RCC 7860 (cell line): ENCODE results near the gene PLEKHM2.
"Not testable (repeated sequence)": the region's sequence is repeated elsewhere in the genome, so short reads cannot be mapped to it uniquely, and the experiment has no call there.

Source experiments
- DNase-seq: peaks from one replicate; pipeline ENCODE4 v3.0.0-alpha.2; 2015; ENCODE audit warnings: low spot score
- FAIRE-seq: peaks from 2 replicates; lab custom pipeline; 2012; peaks lifted over from hg19 to GRCh38; lab: Jason Lieb, UNC

PLEKHM2 gene, protein sequence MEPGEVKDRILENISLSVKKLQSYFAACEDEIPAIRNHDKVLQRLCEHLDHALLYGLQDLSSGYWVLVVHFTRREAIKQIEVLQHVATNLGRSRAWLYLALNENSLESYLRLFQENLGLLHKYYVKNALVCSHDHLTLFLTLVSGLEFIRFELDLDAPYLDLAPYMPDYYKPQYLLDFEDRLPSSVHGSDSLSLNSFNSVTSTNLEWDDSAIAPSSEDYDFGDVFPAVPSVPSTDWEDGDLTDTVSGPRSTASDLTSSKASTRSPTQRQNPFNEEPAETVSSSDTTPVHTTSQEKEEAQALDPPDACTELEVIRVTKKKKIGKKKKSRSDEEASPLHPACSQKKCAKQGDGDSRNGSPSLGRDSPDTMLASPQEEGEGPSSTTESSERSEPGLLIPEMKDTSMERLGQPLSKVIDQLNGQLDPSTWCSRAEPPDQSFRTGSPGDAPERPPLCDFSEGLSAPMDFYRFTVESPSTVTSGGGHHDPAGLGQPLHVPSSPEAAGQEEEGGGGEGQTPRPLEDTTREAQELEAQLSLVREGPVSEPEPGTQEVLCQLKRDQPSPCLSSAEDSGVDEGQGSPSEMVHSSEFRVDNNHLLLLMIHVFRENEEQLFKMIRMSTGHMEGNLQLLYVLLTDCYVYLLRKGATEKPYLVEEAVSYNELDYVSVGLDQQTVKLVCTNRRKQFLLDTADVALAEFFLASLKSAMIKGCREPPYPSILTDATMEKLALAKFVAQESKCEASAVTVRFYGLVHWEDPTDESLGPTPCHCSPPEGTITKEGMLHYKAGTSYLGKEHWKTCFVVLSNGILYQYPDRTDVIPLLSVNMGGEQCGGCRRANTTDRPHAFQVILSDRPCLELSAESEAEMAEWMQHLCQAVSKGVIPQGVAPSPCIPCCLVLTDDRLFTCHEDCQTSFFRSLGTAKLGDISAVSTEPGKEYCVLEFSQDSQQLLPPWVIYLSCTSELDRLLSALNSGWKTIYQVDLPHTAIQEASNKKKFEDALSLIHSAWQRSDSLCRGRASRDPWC

DNA sequence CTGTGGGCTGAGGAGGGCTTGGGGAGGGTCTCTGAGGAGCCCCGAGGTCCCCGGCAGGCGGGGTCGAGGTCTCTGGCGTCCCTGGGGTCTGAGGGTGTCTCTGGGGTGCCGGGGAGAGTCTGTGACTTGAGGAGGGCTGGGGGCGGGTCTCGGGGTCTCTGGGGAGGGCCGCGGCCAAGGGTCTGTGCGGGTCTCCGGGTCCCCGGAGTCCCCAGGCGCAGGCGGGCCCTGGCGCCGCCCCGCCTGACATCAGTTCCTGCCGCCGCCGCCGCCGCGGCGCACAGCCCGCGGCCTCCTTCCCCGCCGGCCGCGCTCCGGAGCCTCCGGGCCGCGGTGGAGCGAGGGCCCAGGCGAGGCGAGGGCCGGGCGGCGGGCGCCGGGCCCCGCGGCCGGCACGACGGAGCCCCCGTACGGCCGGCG is at the start of gene PLEKHM2:
TSS of gene PLEKHM2 (plus strand) at position 279 of the 420 bp plus-strand sequence. CDS start 239 bp downstream, outside the sequence.
- DNase-seq (no peak), FAIRE-seq (no peak)

DNA sequence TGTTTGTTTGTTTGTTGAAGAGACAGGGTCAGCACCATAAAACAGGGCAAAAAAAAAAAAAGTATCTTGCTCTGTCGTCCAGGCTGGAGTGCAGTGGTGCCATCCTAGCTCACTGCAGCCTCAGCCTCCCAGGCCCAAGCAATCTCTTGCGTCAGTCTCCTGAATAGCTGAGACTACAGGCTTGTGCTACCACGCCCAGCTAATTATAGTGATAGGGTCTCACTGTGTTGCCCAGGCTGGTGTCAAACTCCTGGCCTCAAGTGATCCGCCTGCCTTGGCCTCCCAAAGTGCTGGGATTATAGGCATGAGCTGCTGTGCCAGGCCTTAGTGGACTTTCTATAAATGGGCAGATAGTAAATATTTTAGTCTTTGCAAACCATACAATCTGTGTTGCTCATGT is 47.7 kb upstream of the PLEKHM2 start:
- no peak for DNase-seq
- FAIRE-seq, result no peak

DNA sequence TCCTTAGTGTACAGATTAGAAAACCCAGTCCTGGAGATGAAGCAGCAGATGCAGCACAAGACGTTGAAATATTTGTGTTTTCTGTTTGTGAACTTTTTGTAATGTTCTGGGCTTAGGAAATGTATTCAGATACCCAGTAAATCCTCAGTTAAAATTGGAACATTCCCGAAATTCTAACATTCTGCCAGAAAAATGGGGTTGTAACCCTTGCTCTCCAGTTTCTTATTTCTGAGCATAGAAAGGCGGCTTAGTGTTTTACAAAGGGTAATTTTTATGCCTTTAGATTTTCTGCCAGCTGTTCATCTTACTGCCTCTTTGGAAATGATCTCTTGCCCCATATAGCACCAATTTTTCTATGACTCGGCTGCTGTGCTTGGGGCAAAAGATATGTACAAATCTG is 46.3 kb upstream of the PLEKHM2 start:
- no peak for FAIRE-seq
- DNase-seq, result no peak

DNA sequence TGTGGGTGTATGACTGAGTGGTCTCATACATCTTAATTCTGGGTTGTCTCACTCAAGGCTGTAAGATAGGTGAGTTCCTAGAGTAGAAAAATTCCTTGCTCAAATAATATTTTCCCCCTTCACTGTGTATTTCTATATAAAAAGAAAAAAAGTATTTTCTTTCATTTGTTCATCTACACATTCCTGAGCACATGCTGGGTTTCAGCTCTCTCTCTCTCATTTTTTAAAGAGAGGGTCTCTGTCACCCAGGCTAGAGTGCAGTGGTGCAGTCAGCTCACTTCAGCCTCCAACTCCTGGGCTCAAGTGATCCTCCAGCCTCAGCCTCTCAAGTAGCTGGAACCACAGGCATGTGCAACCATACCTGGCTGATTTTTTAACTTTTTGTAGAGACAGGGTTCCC is 44.9 kb upstream of the PLEKHM2 start:
- FAIRE-seq (no peak), DNase-seq (no peak)

DNA sequence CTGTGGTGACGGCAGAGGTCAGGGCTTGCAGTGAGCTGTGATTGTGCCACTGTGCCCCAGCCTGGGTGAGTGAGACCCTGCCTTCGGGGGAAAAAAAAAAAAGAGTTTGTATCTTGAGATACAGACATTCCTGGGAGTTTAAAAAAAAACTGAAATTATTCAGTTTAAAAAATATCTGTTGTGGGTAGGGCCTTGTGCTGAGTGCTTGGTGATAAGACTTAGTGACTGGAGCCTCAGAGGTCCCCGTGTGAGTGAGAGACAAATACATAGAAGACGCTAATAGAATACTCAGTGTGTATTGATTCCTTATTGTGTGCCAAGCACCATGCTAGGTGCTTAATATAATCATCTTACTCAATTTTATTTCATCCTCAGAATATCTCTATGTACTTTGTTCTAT is 44.2 kb upstream of the PLEKHM2 start:
- FAIRE-seq (no peak), DNase-seq (no peak)

DNA sequence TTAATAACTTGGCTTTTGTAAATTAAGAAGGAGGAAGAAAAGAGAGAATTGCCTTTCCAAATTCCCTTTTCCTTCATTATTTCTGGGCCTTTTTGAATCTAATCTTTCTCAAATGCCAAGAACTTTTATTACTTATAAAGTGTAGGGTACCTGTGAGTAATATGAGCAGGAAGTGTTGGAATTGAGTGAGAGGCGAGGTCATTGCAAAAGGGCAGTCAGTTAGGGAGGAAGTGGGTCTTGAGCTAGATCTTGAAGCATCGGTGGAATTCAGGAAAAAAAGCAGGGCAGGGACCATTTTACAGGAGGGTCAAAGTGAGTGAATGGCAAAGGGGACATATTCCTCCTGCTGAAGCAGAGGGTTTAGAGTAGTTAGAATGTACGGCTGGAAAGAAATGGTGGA is 43.5 kb upstream of the PLEKHM2 start:
- FAIRE-seq (no peak), DNase-seq (no peak)

DNA sequence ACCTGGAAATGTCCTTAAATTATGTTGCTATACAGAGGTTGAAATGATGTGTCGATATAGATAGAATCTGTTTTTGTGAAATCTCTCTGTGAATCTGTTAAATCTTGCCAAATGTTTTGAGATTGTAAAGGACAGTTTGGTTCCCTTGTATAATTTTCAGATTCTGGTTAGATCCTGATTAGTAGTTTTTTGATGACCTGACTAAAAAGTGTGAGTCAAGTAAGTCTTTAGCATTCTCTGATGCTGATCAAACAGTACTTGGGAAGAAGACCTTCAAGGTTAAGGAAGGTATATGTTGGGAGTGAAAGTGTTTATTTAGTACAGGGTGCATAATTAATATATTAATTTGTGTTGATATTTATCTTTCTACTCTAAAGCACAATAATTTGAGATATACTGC is 34.2 kb upstream of the PLEKHM2 start:
- DNase-seq (no peak), FAIRE-seq (no peak)

DNA sequence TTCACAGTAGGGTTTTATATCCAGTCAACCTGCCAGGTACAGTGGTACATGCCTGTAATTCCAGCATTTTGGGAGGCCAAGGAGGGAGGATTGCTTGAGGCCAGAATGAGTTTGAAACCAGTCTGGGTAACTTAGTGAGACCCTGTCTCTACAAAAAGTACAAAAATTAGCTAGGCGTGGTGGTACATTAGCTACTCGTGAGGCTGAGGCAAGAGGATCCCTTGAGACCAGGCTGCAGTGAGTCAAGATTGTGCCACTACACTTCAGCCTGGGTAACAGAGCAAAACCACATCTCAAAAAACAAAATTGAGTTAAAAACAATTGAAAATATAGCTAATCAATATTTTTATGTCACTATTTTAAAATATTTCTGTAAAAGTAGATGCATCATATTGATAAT is 33.7 kb upstream of the PLEKHM2 start:
- no peak for DNase-seq
- no peak for FAIRE-seq

DNA sequence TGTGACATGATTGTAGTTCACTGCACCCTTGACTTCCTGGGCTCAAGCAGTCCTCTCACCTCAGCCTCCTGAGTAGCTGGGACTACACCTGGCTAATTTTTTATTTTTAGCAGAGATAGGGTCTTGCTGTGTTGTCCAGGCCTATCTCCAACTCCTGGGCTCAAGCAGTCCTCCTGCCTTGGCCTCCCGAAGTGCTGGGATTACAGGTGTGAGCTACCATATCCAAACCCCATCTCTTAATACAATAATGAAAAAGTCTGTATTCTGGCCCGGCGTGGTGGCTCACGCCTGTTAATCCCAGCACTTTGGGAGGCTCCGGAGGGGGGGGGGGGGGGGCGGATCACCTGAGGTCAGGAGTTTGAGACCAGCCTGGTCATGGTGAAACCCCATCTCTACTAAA is 32.0 kb upstream of the PLEKHM2 start:
- not testable (repeated sequence) for FAIRE-seq, DNase-seq

DNA sequence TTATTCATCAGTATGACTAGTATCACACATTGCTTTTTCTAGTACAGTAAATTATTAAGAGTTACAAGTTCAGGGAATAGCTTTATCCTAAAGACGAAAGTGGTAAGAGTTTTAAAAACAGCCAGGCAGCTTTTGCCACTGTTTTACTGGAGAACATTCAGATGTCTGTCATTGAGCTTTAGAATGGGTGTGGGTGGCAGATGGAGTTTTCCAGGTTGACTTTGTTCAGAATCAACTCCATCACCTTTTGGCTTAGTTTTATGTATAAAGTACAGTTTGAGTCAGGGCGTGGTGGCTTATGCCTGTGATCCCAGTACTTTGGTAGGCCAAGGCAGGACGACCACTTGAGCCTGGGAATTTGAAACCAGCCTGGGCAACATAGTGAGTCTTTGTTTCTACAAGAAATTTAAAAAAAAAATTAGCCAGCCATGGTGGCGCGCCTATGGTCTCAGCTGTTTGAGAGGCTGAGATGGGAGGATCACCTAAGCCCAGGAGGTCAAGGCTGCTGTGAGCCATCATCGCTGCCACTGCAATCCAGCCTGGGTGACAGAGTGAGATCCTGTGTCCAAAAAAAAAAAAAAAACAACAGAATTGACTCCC is 29.9 kb upstream of the PLEKHM2 start:
- FAIRE-seq (no peak), DNase-seq (no peak)

DNA sequence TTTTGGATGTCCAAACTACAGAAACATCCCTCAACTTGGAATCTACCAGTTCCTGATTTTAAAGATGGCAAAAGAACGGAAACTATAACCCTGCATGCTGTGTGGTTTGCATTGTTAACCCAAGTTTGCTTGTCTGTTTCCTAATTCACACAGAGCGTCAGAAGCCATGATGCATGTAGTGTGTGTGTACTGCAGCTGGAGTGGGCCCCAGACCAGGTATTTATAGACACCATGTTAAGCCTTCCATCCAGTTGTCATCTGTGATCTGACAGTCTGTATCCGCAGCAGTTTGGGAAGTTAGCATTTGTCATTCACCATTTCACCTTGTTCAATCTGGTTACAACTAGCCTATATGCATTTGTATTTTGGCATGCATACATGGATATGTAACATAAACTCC is 27.7 kb upstream of the PLEKHM2 start:
- no peak for FAIRE-seq
- no peak for DNase-seq

DNA sequence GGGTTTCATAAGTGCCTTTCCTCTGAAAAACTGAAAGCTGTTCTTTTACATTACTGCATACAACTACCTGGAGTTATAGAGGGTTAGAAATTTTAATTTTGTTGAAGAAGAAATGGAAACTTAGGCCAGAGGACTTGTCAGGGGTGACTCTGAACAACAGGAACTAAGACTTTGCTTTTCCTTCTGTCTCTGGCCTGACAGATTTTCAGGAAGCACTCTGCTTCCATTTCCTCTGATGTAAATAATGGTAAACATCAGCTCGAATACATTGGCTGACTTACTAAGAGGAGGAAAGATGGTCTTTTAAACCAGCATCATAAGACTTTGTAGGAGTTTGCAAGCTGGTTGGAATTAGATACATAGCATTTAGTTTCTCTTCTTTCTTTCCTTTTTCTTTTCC is 27.1 kb upstream of the PLEKHM2 start:
- no peak for FAIRE-seq
- no peak for DNase-seq

DNA sequence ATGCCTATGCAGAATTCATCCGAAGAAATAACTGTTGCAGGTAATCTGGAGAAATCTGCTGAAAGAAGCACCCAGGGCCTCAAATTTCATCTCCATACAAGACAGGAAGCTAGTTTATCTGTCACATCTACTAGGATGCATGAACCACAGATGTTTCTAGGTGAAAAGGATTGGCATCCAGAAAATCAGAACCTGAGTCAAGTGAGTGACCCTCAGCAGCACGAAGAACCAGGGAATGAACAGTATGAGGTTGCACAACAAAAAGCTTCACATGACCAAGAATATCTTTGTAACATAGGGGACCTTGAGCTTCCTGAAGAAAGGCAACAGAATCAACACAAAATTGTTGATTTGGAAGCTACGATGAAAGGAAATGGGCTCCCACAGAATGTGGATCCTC is 24.0 kb upstream of the PLEKHM2 start:
- no peak for DNase-seq
- FAIRE-seq, result no peak

DNA sequence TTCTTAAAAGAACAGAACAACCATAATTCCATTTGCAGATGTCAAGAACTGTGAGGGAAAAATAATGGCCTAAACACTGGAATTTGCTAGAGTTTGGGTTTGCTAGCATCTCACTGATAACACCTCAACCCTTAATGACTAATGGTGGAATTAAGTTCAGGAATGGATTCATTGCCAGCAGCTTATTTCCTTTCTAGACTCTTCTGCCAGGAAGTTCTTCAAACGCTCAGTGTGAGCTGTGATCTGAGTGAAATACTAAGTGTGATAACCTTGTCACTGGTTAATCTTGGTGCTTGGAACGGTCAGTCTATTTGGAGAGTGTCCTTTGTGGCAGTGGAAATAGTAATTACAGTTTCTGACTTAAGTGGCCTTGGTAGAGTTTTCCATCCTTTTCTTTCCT is 21.6 kb upstream of the PLEKHM2 start:
- DNase-seq (no peak), FAIRE-seq (no peak)

DNA sequence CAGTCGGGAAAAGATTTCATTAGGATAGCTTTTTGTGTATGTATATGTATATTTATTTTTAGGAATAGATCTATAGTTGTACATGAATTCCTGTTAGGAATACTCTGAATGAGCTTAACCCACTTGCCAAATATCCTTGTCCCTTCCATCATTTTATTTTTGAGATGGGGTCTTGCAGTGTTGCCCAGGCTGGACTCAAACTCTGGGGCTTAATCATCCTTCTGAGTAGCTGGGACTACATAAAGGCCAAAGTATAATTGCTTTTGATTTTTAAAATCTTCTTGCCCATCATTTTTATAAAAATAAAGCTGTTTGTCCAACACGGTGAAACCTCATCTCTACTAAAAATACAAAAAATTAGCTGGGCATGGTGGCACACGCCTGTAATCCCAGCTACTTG is 20.2 kb upstream of the PLEKHM2 start:
- no peak for FAIRE-seq
- no peak for DNase-seq

DNA sequence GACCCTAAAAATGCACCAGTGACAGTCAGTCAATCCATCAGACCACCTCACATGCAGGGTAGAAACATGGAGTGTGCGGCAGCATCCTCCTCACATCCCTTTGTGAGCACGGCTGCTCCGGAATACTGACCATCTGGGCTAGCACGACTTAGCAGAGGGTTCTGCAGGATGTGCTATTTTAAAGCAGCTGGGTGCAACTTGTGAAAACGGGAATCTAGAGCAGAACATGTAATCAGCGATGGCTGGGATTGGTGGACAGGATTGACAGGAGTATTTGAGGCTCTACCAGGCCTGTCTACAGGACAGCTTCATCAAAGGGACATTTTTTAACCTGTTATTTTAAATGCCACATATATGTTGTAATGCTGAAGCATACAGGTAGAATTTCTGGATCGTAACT is 16.8 kb upstream of the PLEKHM2 start:
- DNase-seq (no peak), FAIRE-seq (no peak)

DNA sequence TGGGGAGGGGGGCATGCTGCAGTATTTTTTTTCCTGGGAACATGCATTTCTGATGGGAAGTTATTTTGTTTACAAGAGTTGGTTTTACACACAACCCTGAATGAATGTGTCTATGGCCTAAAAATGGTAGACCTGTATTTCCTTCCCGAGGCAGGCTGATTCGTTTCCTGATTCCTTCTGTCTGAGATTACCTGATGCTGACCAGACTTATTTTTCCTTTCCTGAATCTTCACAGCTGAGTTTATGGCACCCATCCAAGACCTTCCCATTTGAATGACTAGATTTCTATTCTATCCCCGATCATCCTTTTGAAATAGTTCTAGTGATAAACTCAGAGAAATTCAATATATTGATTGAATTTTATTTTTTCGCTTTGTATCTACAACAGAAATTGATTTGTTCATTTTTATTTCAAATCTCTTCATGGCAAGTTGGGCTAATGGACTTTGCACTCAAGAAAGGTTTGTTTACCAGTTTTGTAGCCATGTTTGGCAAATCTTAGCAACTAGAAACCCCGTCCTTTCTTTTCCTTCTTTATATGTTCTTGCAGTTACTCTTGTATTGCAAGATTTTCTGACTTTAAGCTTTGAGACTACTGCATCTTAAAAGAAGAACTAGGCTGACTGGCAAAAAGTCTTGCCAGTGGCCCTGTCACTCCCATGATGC is 15.9 kb upstream of the PLEKHM2 start:
- DNase-seq (no peak), FAIRE-seq (no peak)

DNA sequence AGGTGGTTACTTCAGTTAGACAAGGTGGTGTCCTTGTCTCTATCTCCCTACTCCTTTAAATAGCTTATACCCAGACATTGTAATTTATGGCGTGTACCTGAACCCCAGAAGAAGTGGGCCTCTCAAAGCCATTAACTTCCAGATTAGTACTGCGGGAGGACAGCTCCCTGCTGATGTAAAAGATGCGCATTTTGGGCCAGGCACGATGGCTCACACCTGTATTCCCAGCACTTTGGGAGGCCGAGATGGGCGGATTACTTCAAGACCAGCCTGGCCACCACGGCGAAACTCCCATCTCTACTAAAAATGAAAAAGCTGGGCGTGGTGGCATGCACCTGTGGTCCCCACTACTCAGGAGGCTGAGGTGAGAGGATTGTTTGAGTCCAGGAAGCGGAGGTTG is 15.0 kb upstream of the PLEKHM2 start:
- DNase-seq (no peak), FAIRE-seq (no peak)

DNA sequence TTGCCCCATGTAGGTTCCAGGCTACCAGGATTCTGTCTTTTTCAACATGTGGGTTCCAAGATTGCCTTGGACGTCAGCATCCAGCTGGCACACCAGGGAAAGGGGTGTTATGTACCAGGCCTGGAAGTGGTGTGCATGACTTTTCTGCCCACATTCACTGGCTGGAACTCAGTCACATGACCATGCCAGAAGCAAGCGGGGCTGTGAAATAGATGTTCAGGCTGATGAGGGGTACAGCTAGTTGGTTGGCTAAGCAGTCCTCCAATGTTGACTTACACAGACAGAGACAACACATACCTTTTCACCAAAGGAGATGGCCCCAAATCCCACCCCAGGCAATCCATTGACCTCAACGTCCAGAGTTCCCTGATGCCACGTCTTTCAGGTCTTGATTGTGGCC is 14.3 kb upstream of the PLEKHM2 start:
- DNase-seq, result no peak
- FAIRE-seq, result no peak

DNA sequence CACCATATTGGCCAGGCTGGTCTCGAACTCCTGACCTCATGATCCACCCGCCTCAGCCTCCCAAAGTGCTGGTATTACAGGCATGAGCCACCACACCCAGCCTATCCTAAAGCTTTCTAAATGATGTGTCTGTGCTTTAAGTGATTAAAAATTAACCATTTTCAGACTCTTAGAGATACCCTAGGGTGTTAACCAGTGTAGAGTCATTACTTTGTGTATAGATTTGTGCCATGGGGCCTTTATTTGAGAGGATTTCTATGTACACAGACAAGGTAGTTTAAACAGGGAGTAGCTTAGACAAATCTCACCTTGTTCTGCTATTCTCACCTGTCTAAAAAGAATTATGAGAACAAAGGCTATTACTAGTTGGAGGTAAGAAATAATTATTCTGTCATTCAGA is 12.7 kb upstream of the PLEKHM2 start:
- DNase-seq, result no peak
- no peak for FAIRE-seq
